GM19043 (cell line): ENCODE data around the gene GSTT2B.
"Not testable (repeated sequence)": the region's sequence is repeated elsewhere in the genome, so short reads cannot be mapped to it uniquely, and the experiment has no call there.

Experiments
- ATAC-seq: cut with Tn5 transposase; IDR thresholded peaks from one replicate; pipeline ENCODE4 v1.9.1; 2021; ENCODE audit warnings: low read depth; ENCODE audit not compliant: unreplicated experiment

The GSTT2B gene

DNA sequence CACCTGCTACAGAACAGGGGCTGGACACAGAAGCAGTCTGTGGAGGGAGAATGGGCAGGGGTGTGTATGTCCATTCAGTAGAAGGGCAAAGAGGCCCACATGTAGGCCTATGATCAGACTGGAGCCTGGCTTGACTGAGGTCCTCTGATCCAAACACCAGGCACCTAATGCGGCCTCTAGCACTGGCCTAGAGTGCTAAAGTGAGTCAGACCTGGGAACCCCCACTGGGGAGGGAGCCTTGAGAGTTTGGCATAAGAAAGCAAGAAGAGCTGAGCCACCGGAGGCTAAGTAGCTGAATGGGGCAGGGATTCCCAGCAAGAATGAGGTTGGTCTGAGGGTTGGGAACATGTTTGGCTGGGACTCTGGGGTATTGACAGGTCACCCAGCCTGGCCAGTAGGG, 9.6 kb downstream of the GSTT2B start:
- not testable (repeated sequence) for ATAC-seq

DNA sequence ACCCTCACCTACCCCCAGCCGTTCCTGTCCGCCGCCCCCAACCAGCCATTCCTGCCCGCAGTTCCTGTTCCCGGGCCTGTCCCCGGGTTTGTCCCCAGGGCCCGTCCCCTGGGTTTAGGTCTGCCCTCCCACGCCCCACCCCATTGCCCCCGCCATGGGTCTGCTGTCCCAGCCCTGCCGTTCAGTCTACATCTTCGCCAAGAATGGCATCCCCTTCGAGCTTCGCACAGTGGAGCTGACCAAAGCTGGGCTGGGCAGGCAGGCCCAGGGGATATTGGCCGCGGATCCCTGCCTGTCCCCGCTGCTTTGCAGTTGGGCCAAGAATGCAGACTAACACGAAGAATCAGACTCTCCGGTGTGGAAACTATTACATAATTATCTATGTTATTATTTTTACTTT, 11.2 kb downstream of the GSTT2B start:
- ATAC-seq, result not testable (repeated sequence)

GRCh38 chr22:23947391-23947790, 13.6 kb downstream of the GSTT2B start:
- not testable (repeated sequence) for ATAC-seq

DNA sequence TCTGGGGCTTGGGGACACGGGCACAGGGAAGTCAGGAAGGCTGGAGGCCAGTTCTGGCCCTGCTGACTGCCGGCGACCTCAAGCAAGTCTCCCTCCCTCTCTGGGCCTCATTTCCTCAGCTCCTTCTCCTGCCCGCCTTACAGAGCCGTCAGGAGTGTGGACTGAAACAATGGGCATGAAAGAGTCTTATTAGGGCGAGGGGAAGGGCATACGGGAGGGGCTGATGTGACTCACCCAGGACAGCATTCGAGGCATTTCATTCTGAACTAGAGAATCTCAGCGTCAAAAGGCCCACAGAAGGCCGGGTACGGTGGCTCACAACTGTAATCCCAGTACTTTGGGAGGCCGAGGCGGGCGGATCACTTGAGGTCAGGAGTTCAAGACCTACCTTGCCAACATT, 20.8 kb downstream of the GSTT2B start:
- ATAC-seq, result not testable (repeated sequence)

- no peak for ATAC-seq
Observed at GRCh38 chr22:23939017-23939357, 22.0 kb downstream of the GSTT2B start.

GRCh38 chr22:23938328-23939016, 22.5 kb downstream of the GSTT2B start:
- no peak for ATAC-seq

GRCh38 chr22:23926561-23926960, 34.4 kb downstream of the GSTT2B start:
- ATAC-seq, result no peak

DNA sequence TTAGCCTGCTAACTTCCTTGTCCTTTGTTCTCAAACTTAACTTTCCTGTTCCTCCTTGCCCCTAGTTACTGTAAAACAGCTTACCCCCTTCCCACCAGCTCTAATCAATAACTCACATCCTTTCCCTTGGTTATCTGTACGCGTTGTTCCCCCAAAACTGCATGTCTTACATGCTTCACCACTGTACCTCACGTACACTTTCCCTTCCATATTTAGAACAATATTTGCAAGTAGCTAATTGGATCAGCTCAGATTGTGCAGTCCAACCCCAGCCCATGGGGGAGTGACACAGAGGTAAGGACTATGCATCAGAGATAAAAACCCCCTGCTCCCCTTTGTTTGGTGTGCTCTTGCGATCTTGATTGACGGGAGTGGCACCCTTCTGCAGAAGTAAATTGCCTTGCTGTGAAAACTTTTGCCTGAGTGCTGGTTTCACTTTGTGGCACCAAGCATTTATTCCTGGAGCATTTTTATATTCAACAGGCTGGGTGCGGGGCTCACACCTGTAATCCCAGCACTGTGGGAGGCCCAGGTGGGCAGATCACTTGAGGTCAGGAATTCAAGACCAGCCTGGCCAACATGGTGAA, 35.9 kb downstream of the GSTT2B start:
- no peak for ATAC-seq

GRCh38 chr22:23922921-23923320, 38.1 kb downstream of the GSTT2B start:
- no peak for ATAC-seq

GRCh38 chr22:23921586-23922201, 39.3 kb downstream of the GSTT2B start:
- ATAC-seq, result not testable (repeated sequence)

GRCh38 chr22:23920267-23920611, 40.8 kb downstream of the GSTT2B start:
- not testable (repeated sequence) for ATAC-seq

DNA sequence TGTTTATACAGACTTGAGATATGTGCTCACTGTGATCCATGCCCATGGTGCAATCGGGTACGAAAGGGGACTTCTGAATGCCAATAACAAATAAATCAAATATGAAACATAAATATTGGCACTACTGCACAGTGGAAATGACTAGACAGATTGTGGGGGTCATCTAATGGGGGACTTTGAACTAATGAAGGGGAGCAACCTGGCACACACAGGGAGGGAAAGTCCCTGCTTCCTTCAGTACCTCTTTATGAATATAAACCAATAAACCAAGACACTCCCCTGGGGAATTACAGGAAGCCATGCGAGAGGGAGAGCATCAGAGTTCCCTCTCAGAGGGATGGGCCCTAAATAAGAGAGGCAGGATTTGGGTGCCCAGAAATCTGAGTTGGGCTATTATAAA, 45.7 kb downstream of the GSTT2B start:
- no peak for ATAC-seq

DNA sequence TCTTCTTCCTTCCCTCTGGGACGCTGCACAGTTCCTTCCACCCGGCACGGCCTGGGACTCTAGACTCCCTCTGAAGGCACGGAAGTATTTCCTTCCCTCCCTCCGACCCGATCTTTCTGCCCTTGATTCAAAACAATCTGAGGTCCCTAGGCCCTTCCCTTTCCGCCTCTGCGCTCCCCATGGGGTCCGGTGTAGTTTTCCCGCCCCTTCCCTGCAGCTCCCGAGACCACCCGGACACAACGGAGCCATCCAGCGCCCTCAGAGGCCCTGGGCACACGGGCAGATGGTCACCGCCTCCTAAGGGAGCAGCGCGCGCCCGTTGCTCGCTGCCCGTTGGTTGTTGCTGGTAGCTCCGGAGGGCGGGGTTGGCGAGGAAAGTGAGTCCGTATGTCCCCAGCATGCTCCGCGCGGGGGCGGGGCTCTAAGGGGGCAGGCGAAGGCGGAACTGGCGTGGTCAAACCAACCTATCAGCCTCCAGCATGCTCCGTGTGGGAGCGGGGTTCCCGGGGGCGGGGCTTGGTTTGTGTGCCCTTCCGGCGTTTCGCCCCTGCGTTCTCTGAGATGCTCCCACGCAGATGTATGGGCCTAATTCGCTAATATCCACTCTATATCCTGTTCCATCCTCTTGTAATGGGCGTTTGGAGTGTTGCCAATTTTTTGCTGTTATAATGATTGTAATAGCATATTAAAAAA, 47.2 kb downstream of the GSTT2B start:
- ATAC-seq, result peak; percentile 90

DNA sequence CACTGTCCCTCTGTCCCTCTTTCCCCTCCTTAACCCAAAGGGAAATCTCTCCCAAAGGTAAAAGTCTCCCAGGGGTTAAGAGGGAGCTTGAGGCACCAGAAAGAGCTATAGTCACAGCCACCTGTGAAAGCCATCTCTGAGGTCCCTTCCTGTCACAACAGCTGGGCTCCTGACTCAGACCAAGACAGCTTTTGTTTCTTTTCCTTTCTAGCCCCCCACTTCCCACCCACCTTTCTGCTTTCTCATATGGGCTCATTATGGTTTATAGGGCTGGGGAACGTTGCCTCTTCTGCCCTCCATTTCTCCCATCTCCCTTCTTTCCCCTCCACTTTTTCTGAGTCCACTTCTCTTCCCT, 47.7 kb downstream of the GSTT2B start:
- no peak for ATAC-seq

DNA sequence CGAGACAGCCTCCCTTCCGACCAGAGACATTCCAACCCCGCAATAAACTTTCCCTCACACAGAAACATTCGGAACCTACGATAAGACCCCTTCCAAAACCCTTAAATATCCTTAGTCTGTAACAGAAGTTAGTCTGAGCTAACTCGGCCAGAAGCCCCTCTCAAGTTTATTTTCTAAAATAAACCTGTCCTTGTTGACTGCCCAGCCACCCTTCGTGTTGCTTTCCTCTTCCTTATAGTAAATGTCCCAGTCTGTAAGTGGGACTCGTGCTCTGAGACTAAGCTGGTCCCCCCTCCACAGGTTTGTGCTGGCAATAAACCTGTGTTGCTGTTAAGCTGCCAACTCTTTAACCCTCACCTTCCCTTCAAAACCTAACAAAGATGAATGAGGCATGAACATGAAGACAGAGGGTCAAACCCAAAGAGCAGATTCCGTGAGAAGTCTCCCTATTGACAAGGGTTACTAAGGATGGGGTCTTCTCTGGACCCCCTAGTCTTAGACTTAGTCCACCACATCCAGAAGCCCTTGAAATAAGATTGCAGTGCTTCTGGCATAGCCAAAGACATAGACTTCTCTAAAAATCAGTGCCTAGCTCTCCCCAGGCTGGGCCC, 48.6 kb downstream of the GSTT2B start:
- ATAC-seq, result no peak

DNA sequence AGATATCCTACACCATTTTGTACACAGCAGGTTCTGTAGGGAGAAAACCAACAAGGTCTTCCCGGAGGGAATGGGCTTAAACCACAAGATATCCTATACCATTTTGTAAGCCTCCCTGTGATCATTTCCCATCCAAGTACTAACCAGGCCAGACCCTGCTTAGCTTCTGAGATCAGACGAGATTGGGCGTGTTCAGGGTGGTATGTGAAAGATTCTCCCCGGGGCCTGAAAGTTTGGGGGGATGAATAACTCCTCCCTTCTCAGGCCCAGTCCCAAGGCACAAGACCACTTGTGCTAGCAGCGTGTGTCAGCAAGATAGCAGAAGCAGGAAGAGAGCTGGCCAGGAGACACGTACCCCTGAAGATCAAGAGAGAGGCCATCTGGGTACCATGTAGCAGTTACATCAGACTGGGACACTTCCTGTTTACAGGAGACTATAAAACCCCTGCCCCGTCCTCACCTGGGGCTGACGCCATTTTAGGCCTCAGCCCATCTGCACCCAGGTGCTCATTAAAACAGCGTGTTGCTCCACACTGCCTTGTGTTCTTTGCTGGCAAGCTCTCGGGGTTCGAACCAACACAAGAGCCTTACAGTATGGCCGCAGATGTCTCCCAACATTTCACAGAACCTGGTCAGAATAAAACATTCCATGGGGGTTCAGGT, 49.5 kb downstream of the GSTT2B start:
- ATAC-seq, result no peak

DNA sequence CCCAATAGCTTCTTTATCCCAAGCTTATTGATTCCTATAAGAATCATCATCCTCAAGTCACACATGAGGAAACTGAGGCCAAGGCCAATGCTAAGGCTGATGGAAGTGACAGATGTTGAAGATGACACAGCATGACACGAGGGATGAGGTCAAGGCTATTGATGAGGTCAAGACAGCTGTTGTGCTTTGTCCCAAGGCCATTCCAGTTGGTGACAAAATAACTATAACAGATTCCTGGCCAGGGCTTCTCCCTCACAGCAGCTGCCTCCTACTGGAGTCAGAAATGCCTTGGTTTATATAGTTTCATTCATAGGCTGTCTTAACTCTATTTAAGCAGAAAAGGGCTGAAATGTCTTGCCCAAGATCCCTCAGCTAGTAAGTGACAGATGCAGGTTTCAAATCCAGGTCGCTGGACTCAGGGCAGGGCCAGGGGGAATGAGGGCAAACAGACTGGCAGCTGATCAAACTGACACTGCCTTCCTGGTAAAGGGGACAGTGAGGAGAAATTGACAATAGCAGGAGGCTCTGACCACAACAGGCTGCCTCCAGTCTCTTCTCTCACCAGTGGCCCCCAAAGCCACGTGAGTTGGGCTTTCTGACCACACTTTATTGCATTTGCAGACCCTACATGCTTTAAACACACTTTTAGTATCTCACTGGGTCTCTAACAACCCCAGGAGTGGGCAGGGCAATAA, 50.4 kb downstream of the GSTT2B start:
- ATAC-seq, result no peak

GRCh38 chr22:23909296-23909898, 51.6 kb downstream of the GSTT2B start:
- ATAC-seq, result no peak

- no peak for ATAC-seq
Observed at GRCh38 chr22:23908587-23909205, 52.3 kb downstream of the GSTT2B start.
